SK-N-SH (cell line): ENCODE data around the gene OBSL1. TPM values are rescaled to one million over a fixed set of nuclear protein-coding genes. Genes with fewer than 3 reads are reported as not detected.
A peak's percentile ranks its signal among the peaks of the same experiment; 100 is the strongest.

ENCODE experiments used
- CTCF ChIA-PET: fragments of 300-600, 350-600 bp; formaldehyde crosslinking; extraction: SDS; loops from one replicate; lab custom pipeline; 2021; lab: Yijun Ruan, JAX
- POLR2A ChIA-PET: fragments of 350-600 bp; sonication (Branson Sonifier 250); formaldehyde crosslinking; extraction: SDS; loops from one replicate; lab custom pipeline; 2020; ENCODE audit warnings: antibody characterized with exemption, inconsistent platforms; lab: Yijun Ruan, JAX
- DNase-seq: peaks from one replicate; pipeline ENCODE4 v3.0.0; 2012
- H2AFZ ChIP-seq: fragments of 200-600 bp; sonication (generic); 2 replicates; pipeline ENCODE4 v1.8.1; 2016; ENCODE audit warnings: antibody characterized with exemption, mild to moderate bottlenecking, low read depth
- H3F3A ChIP-seq: fragments of 200-600 bp; sonication (generic); replicated peaks from 2 replicates; pipeline ENCODE3; 2016; ENCODE audit warnings: antibody characterized with exemption, mild to moderate bottlenecking; ENCODE audit not compliant: insufficient read depth
- H3K27ac ChIP-seq, 2 experiments: fragments of 200-500 bp in 1 of 2; fragments of 200-600 bp in 1 of 2; sonication (Bioruptor generic) in 1 of 2; sonication (generic), shearing (Covaris generic) in 1 of 2; 2 replicates each; pipeline versions ENCODE4 v1.5.1 to v1.6.1; 2014 to 2016; ENCODE audit warnings: low read depth in 2 of 2, inconsistent platforms in 1 of 2, low read length in 1 of 2, mild to moderate bottlenecking in 1 of 2, mixed read lengths in 1 of 2
- H3K27me3 ChIP-seq: fragments of 200-600 bp; sonication (generic), shearing (Covaris generic); 2 replicates; pipeline ENCODE4 v1.6.1; 2016; ENCODE audit warnings: mixed run types; ENCODE audit not compliant: insufficient read depth
- H3K36me3 ChIP-seq, 2 experiments: fragments of 200-500 bp in 1 of 2; fragments of 200-600 bp in 1 of 2; sonication (Bioruptor generic) in 1 of 2; sonication (generic) in 1 of 2; replicated peaks in 1 of 2; 2 replicates each; pipeline versions ENCODE3 to v1.5.1; 2014 to 2016; ENCODE audit warnings: low read length in 1 of 2, mild to moderate bottlenecking in 1 of 2; ENCODE audit not compliant: insufficient read depth in 2 of 2, control insufficient read depth in 1 of 2
- H3K4me1 ChIP-seq, 2 experiments: fragments of 200-500 bp in 1 of 2; fragments of 200-600 bp in 1 of 2; sonication (Bioruptor generic) in 1 of 2; sonication (generic), shearing (Covaris generic) in 1 of 2; 2 replicates each; pipeline versions ENCODE4 v1.5.1 to v1.6.1; 2014 to 2016; ENCODE audit warnings: low read depth in 1 of 2, low read length in 1 of 2, mixed run types in 1 of 2; ENCODE audit not compliant: insufficient read depth in 2 of 2, control insufficient read depth in 1 of 2
- H3K4me2 ChIP-seq: fragments of 200-600 bp; sonication (generic), shearing (Covaris generic); 2 replicates; pipeline ENCODE4 v1.6.1; 2017; ENCODE audit warnings: mixed run types
- H3K4me3 ChIP-seq, 2 experiments: fragments of 200-500 bp in 1 of 2; fragments of 200-600 bp in 1 of 2; sonication (Bioruptor generic) in 1 of 2; sonication (generic), shearing (Covaris generic) in 1 of 2; 2 replicates each; pipeline versions ENCODE4 v1.5.1 to v1.8.1; 2014 to 2016; ENCODE audit warnings: low read depth in 2 of 2, inconsistent platforms in 1 of 2, low read length in 1 of 2, mild to moderate bottlenecking in 1 of 2, mixed read lengths in 1 of 2, moderate library complexity in 1 of 2
- H3K79me2 ChIP-seq: fragments of 200-600 bp; sonication (generic); 2 replicates; pipeline ENCODE4 v1.8.1; 2017; ENCODE audit warnings: mild to moderate bottlenecking; ENCODE audit not compliant: insufficient read depth
- H3K9ac ChIP-seq: fragments of 200-600 bp; sonication (generic); 2 replicates; pipeline ENCODE4 v1.6.1; 2017; ENCODE audit warnings: mixed run types
- H3K9me2 ChIP-seq: fragments of 200-600 bp; sonication (generic); 2 replicates; pipeline ENCODE4 v1.6.1; 2017; ENCODE audit warnings: mixed run types
- H3K9me3 ChIP-seq: fragments of 200-600 bp; sonication (generic); 2 replicates; pipeline ENCODE4 v1.6.1; 2017; ENCODE audit warnings: mixed run types, mild to moderate bottlenecking, moderate library complexity
- H4K20me1 ChIP-seq: fragments of 200-600 bp; sonication (generic); 2 replicates; pipeline ENCODE4 v1.6.1; 2017; ENCODE audit warnings: mild to moderate bottlenecking, mixed run types; ENCODE audit not compliant: insufficient read depth
- CHD2 ChIP-seq: fragments of 150-350 bp; IDR thresholded peaks from 2 replicates; pipeline ENCODE4 v1.6.1; 2018; ENCODE audit warnings: low read length; ENCODE audit not compliant: partially characterized antibody
- CTCF ChIP-seq: fragments of 200-600 bp; sonication (generic); IDR thresholded peaks from 2 replicates; pipeline ENCODE4 v1.6.1; 2017; ENCODE audit warnings: antibody characterized with exemption, mild to moderate bottlenecking, moderate library complexity
- ELF1 ChIP-seq: IDR thresholded peaks from 2 replicates; pipeline ENCODE4 v1.4.0; 2012
- EP300 ChIP-seq, 2 experiments: IDR thresholded peaks; 2 replicates each; pipeline versions ENCODE4 v1.4.0 to v1.6.1; 2012; ENCODE audit warnings: borderline replicate concordance in 1 of 2, low read depth in 1 of 2, low read length in 1 of 2
- EZH2phosphoT487 ChIP-seq: fragments of 200-600 bp; sonication (generic); IDR thresholded peaks from 2 replicates; pipeline ENCODE4 v1.6.1; 2017; ENCODE audit warnings: low read depth, mixed run types, mild to moderate bottlenecking, antibody characterized with exemption, moderate library complexity, borderline replicate concordance
- FOXM1 ChIP-seq: IDR thresholded peaks from 2 replicates; pipeline ENCODE4 v1.4.0; 2012; ENCODE audit warnings: low read depth, mild to moderate bottlenecking
- GATA2 ChIP-seq: sonication (generic); formaldehyde crosslinking; IDR thresholded peaks from 2 replicates; pipeline ENCODE4 v1.5.0; 2020; ENCODE audit warnings: mild to moderate bottlenecking, missing genetic modification reagents
- IRF3 ChIP-seq: fragments of 150-350 bp; IDR thresholded peaks from 2 replicates; pipeline ENCODE4 v1.6.1; 2016; ENCODE audit warnings: mild to moderate bottlenecking, low read depth, low read length
- JUND ChIP-seq: IDR thresholded peaks from 2 replicates; pipeline ENCODE4 v1.4.0; 2012
- MAX ChIP-seq: IDR thresholded peaks from 2 replicates; pipeline ENCODE4 v1.4.0; 2012; ENCODE audit warnings: low read depth
- MEF2A ChIP-seq: IDR thresholded peaks from 2 replicates; pipeline ENCODE4 v1.4.0; 2012; ENCODE audit warnings: low read depth, borderline replicate concordance
- MXI1 ChIP-seq: IDR thresholded peaks from 2 replicates; pipeline ENCODE4 v1.6.1; 2012; ENCODE audit warnings: mild to moderate bottlenecking, low read depth, low read length, improper control_type of control experiment
- NFIC ChIP-seq: IDR thresholded peaks from 2 replicates; pipeline ENCODE4 v1.4.0; 2012; ENCODE audit warnings: borderline replicate concordance
- NRF1 ChIP-seq: IDR thresholded peaks from 2 replicates; pipeline ENCODE4 v1.6.1; 2012; ENCODE audit warnings: low read depth, mild to moderate bottlenecking, low read length
- PBX3 ChIP-seq: IDR thresholded peaks from 2 replicates; pipeline ENCODE4; 2012
- RCOR1 ChIP-seq: fragments of 150-350 bp; IDR thresholded peaks from 2 replicates; pipeline ENCODE4 v1.6.1; 2017; ENCODE audit warnings: antibody characterized with exemption, low read length
- RFX5 ChIP-seq: IDR thresholded peaks from 2 replicates; pipeline ENCODE4 v1.6.1; 2012; ENCODE audit warnings: mild to moderate bottlenecking, improper control_type of control experiment, low read length
- RXRA ChIP-seq: IDR thresholded peaks from 2 replicates; pipeline ENCODE4 v1.4.0; 2012; ENCODE audit warnings: low read depth, mild to moderate bottlenecking, borderline replicate concordance
- TAF1 ChIP-seq: IDR thresholded peaks from 2 replicates; pipeline ENCODE4 v1.6.1; 2012; ENCODE audit warnings: low read depth, mild to moderate bottlenecking, low read length, moderate library complexity, borderline replicate concordance
- TCF12 ChIP-seq: IDR thresholded peaks from 2 replicates; pipeline ENCODE4 v1.4.0; 2012
- TEAD4 ChIP-seq: IDR thresholded peaks from 2 replicates; pipeline ENCODE4 v1.4.0; 2012; ENCODE audit warnings: mild to moderate bottlenecking, borderline replicate concordance; ENCODE audit not compliant: insufficient read depth
- USF1 ChIP-seq: IDR thresholded peaks from 2 replicates; pipeline ENCODE4 v1.4.0; 2012; ENCODE audit warnings: low read depth, borderline replicate concordance
- YY1 ChIP-seq: IDR thresholded peaks from 2 replicates; pipeline ENCODE4 v1.4.0; 2012; ENCODE audit warnings: low read depth, mild to moderate bottlenecking
- ZBTB33 ChIP-seq: IDR thresholded peaks from 2 replicates; pipeline ENCODE4 v1.4.0; 2012; ENCODE audit warnings: low read depth, borderline replicate concordance
- WGBS: methylation state at CpG from one replicate; pipeline ENCODE4 v1.1.6; 2017; ENCODE audit warnings: low lambda C conversion rate; 5-methylcytosine and 5-hydroxymethylcytosine counted together
- polyA plus RNA-seq, 3 experiments: library from polyadenylated mRNA; depleted of rRNA; stranded (reverse); fragments of >200 nt; gene quantifications; 2 replicates each; pipeline ENCODE4 v1.2.3, GENCODE V29; 2012

The OBSL1 gene
- polyA plus RNA-seq, 1 of the 3 experiments (the other 2 are of a cell fraction) = 93.0 TPM

- no peak for TF ChIP-seq ELF1
- TF ChIP-seq GATA2 = peak; percentile 93
- TF ChIP-seq RFX5 = no peak
- no peak for TF ChIP-seq TAF1
- no peak for TF ChIP-seq YY1
- no peak for TF ChIP-seq USF1
- peak; percentile 31; the same call in 1 of the 2 replicates for TF ChIP-seq MAX
- TF ChIP-seq MEF2A = no peak
- peak; percentile 95 for TF ChIP-seq MXI1
These were observed 57.1 kb downstream of the OBSL1 start, which contains the start of gene ASIC4 (continued) for GRCh38 chr2:219514196-219514761.

GRCh38 chr2:219513787-219514186, 57.6 kb downstream of the OBSL1 start:
- Histone ChIP-seq H3K27ac (peak overlapping the region in 1 of 2 experiments; percentile 96; a peak in 2 of 4 replicates), H3K27me3 (peaks cover 33% of the 10 kb centered on the region), H3K4me3 (peak overlapping the region in 1 of 2 experiments; percentile 29; a peak in 1 of 4 replicates), H2AFZ (no peak overlapping the region), H3K4me1 (peaks cover 0 to 97% of the 10 kb centered on the region in 2 experiments; a peak in 2 of 4 replicates), H4K20me1 (no peaks in the 10 kb centered on the region), H3K4me2 (peak overlapping the region; percentile 70), H3K9me2 (no peaks in the 10 kb centered on the region), H3K9me3 (no peaks in the 10 kb centered on the region), H3K36me3 (no peaks in the 10 kb centered on the region), H3F3A (no peaks in the 10 kb centered on the region), H3K79me2 (no peaks in the 10 kb centered on the region), H3K9ac (no peak overlapping the region)
- ChIA-PET POLR2A (interaction anchor here (1.0 to 13.5 kb wide), 5 partner anchors 13 to 53 kb away, joined by 3 to 210 read pairs (median 5); partner anchors contain the start of gene GMPPA), CTCF (interaction anchor here (2.1 to 62.1 kb wide), 4 partner anchors 1 to 111 kb away, joined by 6 to 2824 read pairs (median 1418); partner anchors contain the start of genes ASIC4, CHPF, GMPPA and TMEM198)
- 47% methylated on average over 4 of the region's 4 CpGs for WGBS
- DNase-seq = no peak
- TF ChIP-seq RCOR1 (no peak), TCF12 (no peak), ZBTB33 (no peak), IRF3 (no peak), TAF1 (no peak), MAX (no peak), EZH2phosphoT487 (no peak), CTCF (no peak), ELF1 (no peak), MXI1 (no peak), YY1 (no peak), EP300 (IDR thresholded peaks at IDR 0.05; ENCODE audit: borderline replicate concordance in 1 of 2, low read depth in 1 of 2, low read length in 1 of 2) (no peak), JUND (no peak), RXRA (no peak), CHD2 (no peak), FOXM1 (no peak), NFIC (no peak), TEAD4 (no peak), PBX3 (no peak), NRF1 (no peak)
